Measurements from ENCODE around the gene PRPF6. TPM values are rescaled to one million over a fixed set of nuclear protein-coding genes. Genes with fewer than 3 reads are reported as not detected.

PRPF6 gene
- total and polyA plus RNA-seq, 2 of the 13 experiments (the other 11 are each of a cell fraction or from before 2014, with no cell fraction given) = 63.7 to 101 TPM

DNA sequence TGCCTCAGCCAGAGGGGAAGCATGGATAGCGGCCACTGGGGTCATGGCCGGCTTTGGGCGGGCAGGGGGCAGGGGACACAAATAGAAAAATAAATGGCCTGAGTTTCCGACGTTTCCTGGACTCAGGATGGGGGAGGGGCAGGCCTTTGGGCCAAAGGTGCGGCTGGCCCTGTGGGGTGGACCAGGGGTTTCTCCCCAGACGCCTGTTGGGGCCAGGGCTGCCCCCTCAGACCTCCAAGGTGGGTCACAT lies 75.6 kb downstream of the PRPF6 start:
- Histone ChIP-seq H3K27me3 (ENCODE audit: control insufficient read depth in 1 of 2, insufficient read depth in 2 of 2, low read length in 2 of 2) (no peaks in the 10 kb centered on the region), H3K4me1 (ENCODE audit: insufficient read depth, low read length) (peaks cover 80% of the 10 kb centered on the region), H3K27ac (ENCODE audit: extremely low read length, insufficient read depth, low read length) (peak overlapping the region; percentile 77), H3K36me3 (replicated peaks in 1 of 2; ENCODE audit: control insufficient read depth in 1 of 2, insufficient read depth in 2 of 2, low read length in 2 of 2) (no peaks in the 10 kb centered on the region), H4K20me1 (ENCODE audit: insufficient read depth, low read length) (no peaks in the 10 kb centered on the region), H3K4me2 (ENCODE audit: low read depth, low read length) (peak overlapping the region; percentile 87), H3K79me2 (ENCODE audit: insufficient read depth, low read length) (no peaks in the 10 kb centered on the region), H3K9ac (ENCODE audit: insufficient read depth, low read depth, low read length) (peak overlapping the region; percentile 72), H3K9me3 (ENCODE audit: low read length) (no peaks in the 10 kb centered on the region), H3K4me3 (replicated peaks in 1 of 3; ENCODE audit: insufficient read depth in 1 of 3, low read depth in 2 of 3, low read length in 3 of 3) (peak overlapping the region; percentile 40 to 69 (median 42)), H2AFZ (ENCODE audit: low read length) (no peak overlapping the region)
- ChIA-PET POLR2A (interaction anchor here (1.2 to 9.4 kb wide), 5 partner anchors 9 to 430 kb away, joined by 3 to 252 read pairs (median 12); partner anchors contain the start of genes C20orf204, GMEB2, PRPF6 and SAMD10), CTCF (ENCODE audit: low intra/inter-chr PET ratio, low total read pairs) (interaction anchor here (3.7 kb wide), 1 partner anchor 76 kb away, joined by 33 read pairs; the partner anchor contains the start of genes PRPF6 and SAMD10)
- in situ Hi-C loops (cut with HindIII; ENCODE audit: extremely low pct_ligation_motif_present, low pct_unique_long_range_greater_than_20kb) = loop anchor here (5.0 kb wide), 1 partner anchor 79 kb away; the partner anchor contains the start of gene SAMD10
- no TSS peak for BruUV-seq (replicated peaks)
- WGBS (ENCODE audit: low lambda C conversion rate) = 2% methylated on average over 7 of the region's 7 CpGs
- DNase-seq (ENCODE audit: low spot score) (peak; percentile 80), FAIRE-seq (no peak), ATAC-seq (peak; percentile 0)
- intact Hi-C loops (cut with micrococcal nuclease; ENCODE audit: unreplicated experiment) = loop anchor here (2.0 kb wide), 1 partner anchor 20 kb away; the partner anchor contains the start of gene C20orf204
- TF ChIP-seq, protein P1, sequence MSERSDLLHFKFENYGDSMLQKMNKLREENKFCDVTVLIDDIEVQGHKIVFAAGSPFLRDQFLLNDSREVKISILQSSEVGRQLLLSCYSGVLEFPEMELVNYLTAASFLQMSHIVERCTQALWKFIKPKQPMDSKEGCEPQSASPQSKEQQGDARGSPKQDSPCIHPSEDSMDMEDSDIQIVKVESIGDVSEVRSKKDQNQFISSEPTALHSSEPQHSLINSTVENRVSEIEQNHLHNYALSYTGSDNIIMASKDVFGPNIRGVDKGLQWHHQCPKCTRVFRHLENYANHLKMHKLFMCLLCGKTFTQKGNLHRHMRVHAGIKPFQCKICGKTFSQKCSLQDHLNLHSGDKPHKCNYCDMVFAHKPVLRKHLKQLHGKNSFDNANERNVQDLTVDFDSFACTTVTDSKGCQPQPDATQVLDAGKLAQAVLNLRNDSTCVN (CRISPR knock-in tag; IDR thresholded peaks at IDR 0.05; ENCODE audit: borderline replicate concordance) = no peak
- no peak for TF ChIP-seq ZNF644 (CRISPR knock-in tag; IDR thresholded peaks at IDR 0.05; ENCODE audit: low read depth)
- TF ChIP-seq, protein P2, sequence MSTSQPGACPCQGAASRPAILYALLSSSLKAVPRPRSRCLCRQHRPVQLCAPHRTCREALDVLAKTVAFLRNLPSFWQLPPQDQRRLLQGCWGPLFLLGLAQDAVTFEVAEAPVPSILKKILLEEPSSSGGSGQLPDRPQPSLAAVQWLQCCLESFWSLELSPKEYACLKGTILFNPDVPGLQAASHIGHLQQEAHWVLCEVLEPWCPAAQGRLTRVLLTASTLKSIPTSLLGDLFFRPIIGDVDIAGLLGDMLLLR (CRISPR knock-in tag; IDR thresholded peaks at IDR 0.05) = no peak
- TF ChIP-seq ZNF329 (CRISPR knock-in tag; IDR thresholded peaks at IDR 0.05; ENCODE audit: low read depth) = no peak
- no peak for TF ChIP-seq ZNF772 (CRISPR knock-in tag; IDR thresholded peaks at IDR 0.05)
- no peak for TF ChIP-seq SKI (IDR thresholded peaks at IDR 0.05; ENCODE audit: partially characterized antibody)
- no peak for TF ChIP-seq BHLHE40 (IDR thresholded peaks at IDR 0.05; ENCODE audit: low read length)
- TF ChIP-seq ZNF33B (CRISPR knock-in tag; IDR thresholded peaks at IDR 0.05) = no peak
- TF ChIP-seq ZNF101 (CRISPR knock-in tag; IDR thresholded peaks at IDR 0.05; ENCODE audit: borderline replicate concordance, low read depth) = no peak
- TF ChIP-seq ZNF768 (CRISPR knock-in tag; IDR thresholded peaks at IDR 0.05) = no peak
- no peak; the same call in 1 of the 2 replicates for TF ChIP-seq ZMYM2 (CRISPR knock-in tag; IDR thresholded peaks at IDR 0.05)
- TF ChIP-seq SOX5 (CRISPR knock-in tag; IDR thresholded peaks at IDR 0.05; ENCODE audit: borderline replicate concordance) = peak; percentile 39; the same call in 1 of the 2 replicates
- TF ChIP-seq, protein P3, sequence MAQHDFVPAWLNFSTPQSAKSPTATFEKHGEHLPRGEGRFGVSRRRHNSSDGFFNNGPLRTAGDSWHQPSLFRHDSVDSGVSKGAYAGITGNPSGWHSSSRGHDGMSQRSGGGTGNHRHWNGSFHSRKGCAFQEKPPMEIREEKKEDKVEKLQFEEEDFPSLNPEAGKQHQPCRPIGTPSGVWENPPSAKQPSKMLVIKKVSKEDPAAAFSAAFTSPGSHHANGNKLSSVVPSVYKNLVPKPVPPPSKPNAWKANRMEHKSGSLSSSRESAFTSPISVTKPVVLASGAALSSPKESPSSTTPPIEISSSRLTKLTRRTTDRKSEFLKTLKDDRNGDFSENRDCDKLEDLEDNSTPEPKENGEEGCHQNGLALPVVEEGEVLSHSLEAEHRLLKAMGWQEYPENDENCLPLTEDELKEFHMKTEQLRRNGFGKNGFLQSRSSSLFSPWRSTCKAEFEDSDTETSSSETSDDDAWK (CRISPR knock-in tag; IDR thresholded peaks at IDR 0.05) = no peak
- TF ChIP-seq POGZ (CRISPR knock-in tag; IDR thresholded peaks at IDR 0.05) = peak; percentile 34; the same call in 1 of the 2 replicates
- TF ChIP-seq, protein P4, sequence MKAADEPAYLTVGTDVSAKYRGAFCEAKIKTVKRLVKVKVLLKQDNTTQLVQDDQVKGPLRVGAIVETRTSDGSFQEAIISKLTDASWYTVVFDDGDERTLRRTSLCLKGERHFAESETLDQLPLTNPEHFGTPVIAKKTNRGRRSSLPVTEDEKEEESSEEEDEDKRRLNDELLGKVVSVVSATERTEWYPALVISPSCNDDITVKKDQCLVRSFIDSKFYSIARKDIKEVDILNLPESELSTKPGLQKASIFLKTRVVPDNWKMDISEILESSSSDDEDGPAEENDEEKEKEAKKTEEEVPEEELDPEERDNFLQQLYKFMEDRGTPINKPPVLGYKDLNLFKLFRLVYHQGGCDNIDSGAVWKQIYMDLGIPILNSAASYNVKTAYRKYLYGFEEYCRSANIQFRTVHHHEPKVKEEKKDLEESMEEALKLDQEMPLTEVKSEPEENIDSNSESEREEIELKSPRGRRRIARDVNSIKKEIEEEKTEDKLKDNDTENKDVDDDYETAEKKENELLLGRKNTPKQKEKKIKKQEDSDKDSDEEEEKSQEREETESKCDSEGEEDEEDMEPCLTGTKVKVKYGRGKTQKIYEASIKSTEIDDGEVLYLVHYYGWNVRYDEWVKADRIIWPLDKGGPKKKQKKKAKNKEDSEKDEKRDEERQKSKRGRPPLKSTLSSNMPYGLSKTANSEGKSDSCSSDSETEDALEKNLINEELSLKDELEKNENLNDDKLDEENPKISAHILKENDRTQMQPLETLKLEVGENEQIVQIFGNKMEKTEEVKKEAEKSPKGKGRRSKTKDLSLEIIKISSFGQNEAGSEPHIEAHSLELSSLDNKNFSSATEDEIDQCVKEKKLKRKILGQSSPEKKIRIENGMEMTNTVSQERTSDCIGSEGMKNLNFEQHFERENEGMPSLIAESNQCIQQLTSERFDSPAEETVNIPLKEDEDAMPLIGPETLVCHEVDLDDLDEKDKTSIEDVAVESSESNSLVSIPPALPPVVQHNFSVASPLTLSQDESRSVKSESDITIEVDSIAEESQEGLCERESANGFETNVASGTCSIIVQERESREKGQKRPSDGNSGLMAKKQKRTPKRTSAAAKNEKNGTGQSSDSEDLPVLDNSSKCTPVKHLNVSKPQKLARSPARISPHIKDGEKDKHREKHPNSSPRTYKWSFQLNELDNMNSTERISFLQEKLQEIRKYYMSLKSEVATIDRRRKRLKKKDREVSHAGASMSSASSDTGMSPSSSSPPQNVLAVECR (CRISPR knock-in tag; IDR thresholded peaks at IDR 0.05; ENCODE audit: borderline replicate concordance) = peak; percentile 5; the same call in 1 of the 2 replicates
- TF ChIP-seq NKX3-1 (CRISPR knock-in tag; IDR thresholded peaks at IDR 0.05) = no peak
- peak; percentile 85; the same call in 1 of the 2 replicates for TF ChIP-seq PHF21A (CRISPR knock-in tag; IDR thresholded peaks at IDR 0.05)
- TF ChIP-seq ZFP36L1 (CRISPR knock-in tag; IDR thresholded peaks at IDR 0.05) = no peak
- TF ChIP-seq CEBPB (IDR thresholded peaks at IDR 0.05; ENCODE audit: borderline replicate concordance, low read depth, low read length) = no peak

Measured in HepG2 (cell line).